Progenitor cell of endocrine pancreas (in vitro differentiated cells): ENCODE results near the gene CORT. TPM values are rescaled to one million over a fixed set of nuclear protein-coding genes. Genes with fewer than 3 reads are reported as not detected.
"Not testable (repeated sequence)": the region's sequence is repeated elsewhere in the genome, so short reads cannot be mapped to it uniquely, and the experiment has no call there.

ENCODE experiments used
- DNase-seq: peaks from one replicate; pipeline ENCODE4 v3.0.0; 2021; ENCODE audit warnings: low spot score; ENCODE audit not compliant: unreplicated experiment
- H3K27ac Mint-ChIP-seq: 2 replicates; pipeline ENCODE4 v1.8.0; 2021; ENCODE audit warnings: mild to moderate bottlenecking, moderate library complexity, mixed read lengths
- H3K27me3 Mint-ChIP-seq: 2 replicates; pipeline ENCODE4 v1.8.0; 2021; ENCODE audit warnings: mixed read lengths
- H3K36me3 Mint-ChIP-seq: 2 replicates; pipeline ENCODE4 v1.8.0; 2022; ENCODE audit warnings: mixed read lengths; ENCODE audit not compliant: insufficient read depth
- H3K4me1 Mint-ChIP-seq: 2 replicates; pipeline ENCODE4 v1.8.0; 2021; ENCODE audit warnings: low read depth, mixed read lengths
- H3K4me3 Mint-ChIP-seq: 2 replicates; pipeline ENCODE4 v1.8.0; 2021; ENCODE audit warnings: low read depth, mild to moderate bottlenecking, moderate library complexity, mixed read lengths
- H3K9me3 Mint-ChIP-seq: 2 replicates; pipeline ENCODE4 v1.8.0; 2021; ENCODE audit warnings: low read depth, mixed read lengths
- total RNA-seq: library from RNA; stranded (reverse); gene quantifications from 2 replicates; pipeline ENCODE4 v1.2.1, GENCODE V29; 2021
- TF ChIP-seq, protein P1 (sequence below): fragments of 200-600 bp; sonication (generic); IDR thresholded peaks from one replicate; pipeline ENCODE4 v1.5.0; 2021; ENCODE audit warnings: antibody characterized with exemption, mild to moderate bottlenecking; ENCODE audit not compliant: unreplicated experiment

The CORT gene
- total RNA-seq, 1 donor from 2014 or later = 1.0 TPM

DNA sequence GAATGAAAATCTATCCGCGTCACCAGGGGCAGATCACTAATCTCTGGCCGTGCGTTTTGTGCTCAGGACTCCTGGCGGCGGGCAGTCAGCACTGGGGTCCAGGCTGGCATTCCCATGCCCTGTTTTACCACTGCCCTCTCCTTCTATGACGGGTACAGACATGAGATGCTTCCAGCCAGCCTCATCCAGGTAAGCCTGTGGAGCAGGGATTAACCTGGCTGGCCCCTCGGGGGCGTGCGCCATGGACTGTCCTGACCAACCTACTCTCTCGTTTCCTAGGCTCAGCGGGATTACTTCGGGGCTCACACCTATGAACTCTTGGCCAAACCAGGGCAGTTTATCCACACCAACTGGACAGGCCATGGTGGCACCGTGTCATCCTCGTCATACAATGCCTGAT, 30.5 kb upstream of the CORT start:
- no peaks in the 10 kb centered on the region for H3K9me3 Mint-ChIP-seq
- H3K4me3 Mint-ChIP-seq = no peak overlapping the region
- peaks cover 42% of the 10 kb centered on the region for H3K36me3 Mint-ChIP-seq
- no peaks in the 10 kb centered on the region for H3K4me1 Mint-ChIP-seq
- no peak for DNase-seq
- no peaks in the 10 kb centered on the region for H3K27me3 Mint-ChIP-seq
- H3K27ac Mint-ChIP-seq = peak overlapping the region; percentile 35
- TF ChIP-seq, protein P1, sequence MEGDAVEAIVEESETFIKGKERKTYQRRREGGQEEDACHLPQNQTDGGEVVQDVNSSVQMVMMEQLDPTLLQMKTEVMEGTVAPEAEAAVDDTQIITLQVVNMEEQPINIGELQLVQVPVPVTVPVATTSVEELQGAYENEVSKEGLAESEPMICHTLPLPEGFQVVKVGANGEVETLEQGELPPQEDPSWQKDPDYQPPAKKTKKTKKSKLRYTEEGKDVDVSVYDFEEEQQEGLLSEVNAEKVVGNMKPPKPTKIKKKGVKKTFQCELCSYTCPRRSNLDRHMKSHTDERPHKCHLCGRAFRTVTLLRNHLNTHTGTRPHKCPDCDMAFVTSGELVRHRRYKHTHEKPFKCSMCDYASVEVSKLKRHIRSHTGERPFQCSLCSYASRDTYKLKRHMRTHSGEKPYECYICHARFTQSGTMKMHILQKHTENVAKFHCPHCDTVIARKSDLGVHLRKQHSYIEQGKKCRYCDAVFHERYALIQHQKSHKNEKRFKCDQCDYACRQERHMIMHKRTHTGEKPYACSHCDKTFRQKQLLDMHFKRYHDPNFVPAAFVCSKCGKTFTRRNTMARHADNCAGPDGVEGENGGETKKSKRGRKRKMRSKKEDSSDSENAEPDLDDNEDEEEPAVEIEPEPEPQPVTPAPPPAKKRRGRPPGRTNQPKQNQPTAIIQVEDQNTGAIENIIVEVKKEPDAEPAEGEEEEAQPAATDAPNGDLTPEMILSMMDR = no peak

DNA sequence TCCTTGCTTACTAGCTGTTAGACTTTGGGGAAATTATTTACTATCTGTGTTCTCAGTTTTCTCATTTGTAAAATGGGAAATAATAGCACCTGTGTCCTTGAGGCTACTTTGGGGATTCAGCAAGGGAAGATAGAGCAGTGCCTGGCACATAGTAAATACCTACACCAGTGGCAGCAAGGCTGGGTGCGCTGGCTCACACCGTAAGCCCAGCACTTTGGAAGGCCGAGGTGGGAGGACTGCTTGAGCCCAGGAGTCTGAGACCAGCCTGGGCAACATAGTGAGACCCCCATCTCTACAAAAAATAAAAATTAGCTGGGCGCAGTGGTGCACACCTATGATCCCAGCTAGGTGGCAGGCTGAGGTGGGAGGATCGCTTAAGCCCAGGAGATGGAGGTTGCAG, 28.2 kb upstream of the CORT start:
- TF ChIP-seq, protein P1 = no peak
- H3K4me1 Mint-ChIP-seq = peaks cover 8% of the 10 kb centered on the region
- no peak overlapping the region for H3K4me3 Mint-ChIP-seq
- no peak overlapping the region for H3K27ac Mint-ChIP-seq
- DNase-seq = no peak
- H3K27me3 Mint-ChIP-seq = no peaks in the 10 kb centered on the region
- peaks cover 32% of the 10 kb centered on the region for H3K36me3 Mint-ChIP-seq
- no peaks in the 10 kb centered on the region for H3K9me3 Mint-ChIP-seq

DNA sequence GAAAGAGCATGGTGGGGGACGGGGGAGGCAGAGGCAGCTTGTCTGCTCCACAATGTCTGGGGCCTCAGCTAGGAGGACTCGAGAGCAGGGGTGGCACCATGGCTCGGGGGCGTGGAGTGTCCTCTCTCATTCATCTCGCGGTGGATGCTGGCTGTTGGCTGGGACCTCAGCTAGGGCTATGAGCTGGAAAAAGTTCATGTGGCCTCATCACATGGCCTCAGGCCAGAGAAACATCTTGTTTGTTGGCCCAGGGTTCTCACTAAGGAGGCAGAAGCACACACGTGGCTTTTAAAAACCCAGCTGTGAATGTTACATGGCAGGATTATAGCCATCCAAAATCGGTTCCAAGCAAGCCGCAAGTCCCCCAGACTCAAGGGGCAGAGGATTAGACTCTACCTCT, 25.8 kb upstream of the CORT start:
- H3K27ac Mint-ChIP-seq = peak overlapping the region; percentile 84
- TF ChIP-seq, protein P1 = no peak
- H3K27me3 Mint-ChIP-seq = no peaks in the 10 kb centered on the region
- H3K4me3 Mint-ChIP-seq = no peak overlapping the region
- peaks cover 14% of the 10 kb centered on the region for H3K4me1 Mint-ChIP-seq
- no peaks in the 10 kb centered on the region for H3K9me3 Mint-ChIP-seq
- DNase-seq = no peak
- peaks cover 17% of the 10 kb centered on the region for H3K36me3 Mint-ChIP-seq

DNA sequence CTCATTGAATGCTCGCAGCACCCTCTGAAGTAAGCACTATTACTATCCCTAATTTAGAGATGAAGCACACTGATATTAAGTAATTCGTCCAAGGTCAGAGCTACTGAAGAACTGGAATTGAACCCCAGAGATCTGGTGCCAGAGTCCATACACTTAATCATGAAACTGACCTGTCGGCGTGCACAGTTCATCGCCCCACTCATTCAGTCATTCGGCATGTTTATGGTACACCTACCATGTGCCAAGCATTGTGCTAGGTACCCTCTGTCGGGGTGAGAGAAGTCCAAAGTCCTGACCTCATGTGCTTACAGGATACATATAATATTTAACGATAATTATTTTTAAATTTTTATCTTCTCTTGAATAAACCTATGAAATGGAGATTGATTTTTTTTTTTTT, 25.2 kb upstream of the CORT start:
- no peak for DNase-seq
- Mint-ChIP-seq H3K4me3 (no peak overlapping the region), H3K27ac (no peak overlapping the region), H3K27me3 (no peaks in the 10 kb centered on the region), H3K9me3 (no peaks in the 10 kb centered on the region), H3K4me1 (peaks cover 14% of the 10 kb centered on the region), H3K36me3 (peaks cover 13% of the 10 kb centered on the region)
- TF ChIP-seq, protein P1 = no peak

DNA sequence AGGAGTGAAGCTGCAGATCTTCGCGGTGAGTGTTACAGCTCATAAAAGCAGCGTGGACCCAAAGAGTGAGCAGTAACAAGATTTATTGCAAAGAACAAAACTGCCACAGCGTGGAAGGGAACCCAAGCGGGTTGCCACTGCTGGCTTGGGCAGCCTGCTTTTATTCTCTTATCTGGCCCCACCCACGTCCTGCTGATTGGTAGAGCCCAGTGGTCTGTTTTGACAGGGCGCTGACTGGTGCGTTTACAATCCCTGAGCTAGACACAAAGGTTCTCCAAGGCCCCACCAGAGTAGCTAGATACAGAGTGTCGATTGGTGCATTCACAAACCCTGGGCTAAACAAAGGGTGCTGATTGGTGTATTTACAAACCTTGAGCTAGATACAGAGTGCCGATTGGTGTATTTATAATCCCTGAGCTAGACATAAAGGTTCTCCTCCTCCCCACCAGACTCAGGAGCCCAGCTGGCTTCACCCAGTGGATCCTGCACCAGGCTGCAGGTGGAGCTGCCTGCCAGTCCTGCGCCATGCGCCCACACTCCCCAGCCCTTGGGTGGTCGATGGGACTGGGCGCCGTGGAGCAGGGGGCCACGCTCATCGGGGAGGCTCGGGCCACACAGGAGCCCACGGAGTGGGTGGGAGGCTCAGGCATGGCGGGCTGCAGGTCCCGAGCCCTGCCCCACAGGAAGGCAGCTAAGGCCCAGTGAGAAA, 23.9 kb upstream of the CORT start:
- H3K36me3 Mint-ChIP-seq, H3K27ac Mint-ChIP-seq, H3K9me3 Mint-ChIP-seq: not testable (repeated sequence)

DNA sequence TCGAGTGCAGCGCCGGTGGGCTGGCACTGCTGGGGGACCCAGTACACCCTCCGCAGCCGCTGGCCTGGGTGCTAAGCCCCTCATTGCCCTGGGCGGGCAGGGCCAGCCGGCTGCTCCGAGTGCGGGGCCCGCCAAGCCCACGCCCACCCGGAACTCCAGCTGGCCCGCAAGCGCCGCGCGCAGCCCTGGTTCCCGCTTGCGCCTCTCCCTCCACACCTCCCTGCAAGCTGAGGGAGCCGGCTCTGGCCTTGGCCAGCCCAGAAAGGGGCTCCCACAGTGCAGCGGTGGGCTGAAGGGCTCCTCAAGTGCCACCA, 23.3 kb upstream of the CORT start:
- H3K9me3 Mint-ChIP-seq, H3K36me3 Mint-ChIP-seq: not testable (repeated sequence)

More for the DNA sequence above, 23.9 kb upstream of the CORT start:
- not testable (repeated sequence) for H3K4me3 Mint-ChIP-seq, DNase-seq, H3K27me3 Mint-ChIP-seq
- H3K4me1 Mint-ChIP-seq = peaks cover 21% of the 10 kb centered on the region

More for the DNA sequence above, 23.3 kb upstream of the CORT start:
- not testable (repeated sequence) for H3K27ac Mint-ChIP-seq, H3K4me3 Mint-ChIP-seq, H3K27me3 Mint-ChIP-seq, DNase-seq
- peaks cover 25% of the 10 kb centered on the region for H3K4me1 Mint-ChIP-seq
